Kidney (tissue), 14 donors: ENCODE results near the gene HLTF. TPM values are rescaled to one million over a fixed set of nuclear protein-coding genes. Genes with fewer than 3 reads are reported as not detected.

ENCODE experiments used
- DNase-seq, 5 donors: peaks; one replicate each; pipeline ENCODE4 v3.0.0-alpha.2; 2013 to 2020
- FAIRE-seq: peaks from 2 replicates; lab custom pipeline; 2012; peaks lifted over from hg19 to GRCh38; lab: Jason Lieb, UNC
- H3K27ac ChIP-seq, 2 donors: one replicate each; pipeline ENCODE4 v1.7.0; 2013; ENCODE audit warnings: low read depth in 2 of 2, low read length in 2 of 2, inconsistent platforms in 1 of 2
- H3K27me3 ChIP-seq: one replicate; pipeline ENCODE4 v1.7.1; 2013; ENCODE audit warnings: low read length, inconsistent platforms; ENCODE audit not compliant: control insufficient read depth, insufficient read depth
- H3K36me3 ChIP-seq, 3 donors: one replicate each; pipeline versions ENCODE4 v1.7.0 to v1.7.1; 2013; ENCODE audit warnings: low read length in 3 of 3, control low read depth in 1 of 3, inconsistent platforms in 1 of 3; ENCODE audit not compliant: insufficient read depth in 3 of 3, control insufficient read depth in 2 of 3
- H3K4me1 ChIP-seq, 3 donors: one replicate each; pipeline versions ENCODE4 v1.7.0 to v1.7.1; 2013; ENCODE audit warnings: low read length in 3 of 3, inconsistent platforms in 1 of 3, low read depth in 1 of 3; ENCODE audit not compliant: control insufficient read depth in 2 of 3, insufficient read depth in 2 of 3
- H3K4me3 ChIP-seq, 3 donors: one replicate each; pipeline versions ENCODE4 v1.7.0 to v1.8.1; 2013; ENCODE audit warnings: low read length in 3 of 3, control low read depth in 1 of 3, inconsistent platforms in 1 of 3
- H3K9ac ChIP-seq, 3 donors: one replicate each; pipeline versions ENCODE4 v1.7.0 to v1.7.1; 2013; ENCODE audit warnings: low read length in 3 of 3, control low read depth in 1 of 3, inconsistent platforms in 1 of 3
- H3K9me3 ChIP-seq, 3 donors: one replicate each; pipeline versions ENCODE4 v1.7.0 to v1.7.1; 2013; ENCODE audit warnings: low read length in 3 of 3, control low read depth in 1 of 3, inconsistent platforms in 1 of 3; ENCODE audit not compliant: control insufficient read depth in 2 of 3, insufficient read depth in 1 of 3
- CTCF ChIP-seq: IDR thresholded peaks from 3 replicates; pipeline ENCODE4 v1.5.1; 2012; ENCODE audit warnings: mild to moderate bottlenecking, moderate library complexity, borderline replicate concordance; ENCODE audit not compliant: insufficient read depth; ENCODE audit errors: extremely low read depth
- intact Hi-C: fragments of 100-400 bp; cut with DNase I; formaldehyde crosslinking; loops from one replicate; pipeline ENCODE4 v1.11.1; 2022
- polyA plus RNA-seq: library from polyadenylated mRNA; stranded (reverse); fragments of 350-450 nt; fragmentation: Illumina TruSeq; extraction: RNeasy Lipid Tissue Mini Kit (QIAGEN cat#74804); gene quantifications from one replicate; pipeline ENCODE4 v1.2.3, GENCODE V29; 2014; ENCODE audit warnings: low read depth, low replicate concordance; ENCODE audit not compliant: insufficient read depth
- total RNA-seq: library from RNA; stranded (reverse); fragmentation: NEBNext Ultra II Directional; extraction: Animal tissue kit (Norgen Biotek cat#: 25700); gene quantifications from one replicate; pipeline ENCODE4 v1.2.1, GENCODE V29; 2021
- donor health status: control.
- donor health status: control.
- donor health status: control.
- donor health status: control.
- donor health status: control.
- donor health status: DM: yes; HTN: yes; CAD: no.
- donor health status: Normal renal cell carcinoma (clear cell type).

Gene HLTF
- total and polyA plus RNA-seq, 2 donors from 2014 or later: 10.3 to 30.2 TPM

GRCh38 chr3:149115114-149115513, 28.8 kb upstream of the HLTF start:
- H3K9ac ChIP-seq: no peak overlapping the region
- H3K4me3 ChIP-seq: no peak overlapping the region
- FAIRE-seq (no peak), DNase-seq (no peak)
- no peak for TF ChIP-seq CTCF
- no peaks in the 10 kb centered on the region for H3K27me3 ChIP-seq
- no peak overlapping the region for H3K27ac ChIP-seq
- no peaks in the 10 kb centered on the region for H3K9me3 ChIP-seq
- no peaks in the 10 kb centered on the region for H3K4me1 ChIP-seq
- H3K36me3 ChIP-seq: no peaks in the 10 kb centered on the region
- intact Hi-C loops: no loop called here

GRCh38 chr3:149114458-149114857, 28.1 kb upstream of the HLTF start:
- no peak for TF ChIP-seq CTCF
- DNase-seq (no peak), FAIRE-seq (no peak)
- Histone ChIP-seq H3K27me3 (no peaks in the 10 kb centered on the region), H3K9ac (no peak overlapping the region), H3K9me3 (no peaks in the 10 kb centered on the region), H3K27ac (no peak overlapping the region), H3K36me3 (no peaks in the 10 kb centered on the region), H3K4me1 (no peaks in the 10 kb centered on the region), H3K4me3 (no peak overlapping the region)
- intact Hi-C loops: no loop called here

GRCh38 chr3:149104484-149104883, 18.2 kb upstream of the HLTF start:
- Histone ChIP-seq H3K27ac (no peak overlapping the region), H3K27me3 (no peaks in the 10 kb centered on the region), H3K9ac (no peak overlapping the region), H3K9me3 (peaks cover 0 to 3% (median 0%) of the 10 kb centered on the region in 3 donors), H3K4me1 (no peaks in the 10 kb centered on the region), H3K4me3 (no peak overlapping the region), H3K36me3 (no peaks in the 10 kb centered on the region)
- intact Hi-C loops: no loop called here
- no peak for TF ChIP-seq CTCF
- DNase-seq: no peak
- no peak for FAIRE-seq

GRCh38 chr3:149101641-149102040, 15.3 kb upstream of the HLTF start:
- no peak for FAIRE-seq
- no peak for TF ChIP-seq CTCF
- Histone ChIP-seq H3K9ac (no peak overlapping the region), H3K4me1 (no peaks in the 10 kb centered on the region), H3K9me3 (peaks cover 0 to 3% (median 0%) of the 10 kb centered on the region in 3 donors), H3K27ac (no peak overlapping the region), H3K27me3 (no peaks in the 10 kb centered on the region), H3K4me3 (no peak overlapping the region), H3K36me3 (no peaks in the 10 kb centered on the region)
- DNase-seq: no peak
- intact Hi-C loops: no loop called here
